ENCODE results near the gene GAN. TPM values are rescaled to one million over a fixed set of nuclear protein-coding genes. Genes with fewer than 3 reads are reported as not detected.

The GAN gene
- total and polyA plus RNA-seq, 10 donors, result 0.54 to 10.3 (median 6.1) TPM

DNA sequence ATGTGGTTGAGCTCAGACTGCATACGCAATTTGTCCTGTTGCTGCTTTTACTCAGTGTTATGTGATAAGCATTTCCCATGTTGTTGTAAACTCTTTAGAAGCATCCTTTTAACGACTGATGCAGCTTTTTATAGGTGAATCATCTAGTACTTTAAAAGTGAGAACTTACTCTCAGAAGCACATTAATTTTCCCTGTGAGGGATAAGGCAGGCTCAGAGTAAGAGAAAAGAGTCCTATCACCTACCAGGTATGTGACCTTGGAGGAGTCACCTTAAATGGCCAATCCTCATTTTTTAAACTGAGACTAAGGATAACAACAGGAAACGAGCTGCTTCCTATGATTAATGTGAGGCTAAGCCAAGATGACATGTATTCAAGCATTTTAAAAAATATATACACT lies 34.4 kb upstream of the GAN start:
- H3K4me1 ChIP-seq, result no peaks in the 10 kb centered on the region
- intact Hi-C loops (cut with DNase I; ENCODE audit: low total_unique reads), result no loop called here
- no peak for DNase-seq
- H3K9me3 ChIP-seq, result no peaks in the 10 kb centered on the region
- no peak overlapping the region for H3K4me3 ChIP-seq
- 24 to 40% (median 35%) methylated on average over 3 of the region's 3 CpGs for WGBS, 5 donors
- H3K27ac ChIP-seq, result no peak overlapping the region
- TF ChIP-seq, protein P1, sequence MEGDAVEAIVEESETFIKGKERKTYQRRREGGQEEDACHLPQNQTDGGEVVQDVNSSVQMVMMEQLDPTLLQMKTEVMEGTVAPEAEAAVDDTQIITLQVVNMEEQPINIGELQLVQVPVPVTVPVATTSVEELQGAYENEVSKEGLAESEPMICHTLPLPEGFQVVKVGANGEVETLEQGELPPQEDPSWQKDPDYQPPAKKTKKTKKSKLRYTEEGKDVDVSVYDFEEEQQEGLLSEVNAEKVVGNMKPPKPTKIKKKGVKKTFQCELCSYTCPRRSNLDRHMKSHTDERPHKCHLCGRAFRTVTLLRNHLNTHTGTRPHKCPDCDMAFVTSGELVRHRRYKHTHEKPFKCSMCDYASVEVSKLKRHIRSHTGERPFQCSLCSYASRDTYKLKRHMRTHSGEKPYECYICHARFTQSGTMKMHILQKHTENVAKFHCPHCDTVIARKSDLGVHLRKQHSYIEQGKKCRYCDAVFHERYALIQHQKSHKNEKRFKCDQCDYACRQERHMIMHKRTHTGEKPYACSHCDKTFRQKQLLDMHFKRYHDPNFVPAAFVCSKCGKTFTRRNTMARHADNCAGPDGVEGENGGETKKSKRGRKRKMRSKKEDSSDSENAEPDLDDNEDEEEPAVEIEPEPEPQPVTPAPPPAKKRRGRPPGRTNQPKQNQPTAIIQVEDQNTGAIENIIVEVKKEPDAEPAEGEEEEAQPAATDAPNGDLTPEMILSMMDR (IDR thresholded peaks at IDR 0.05 in 8 of 11, conservative IDR thresholded peaks at IDR 0.05 in 3 of 11), result no peak
- no peak for TF ChIP-seq POLR2A (IDR thresholded peaks at IDR 0.05)
- no peak for TF ChIP-seq POLR2AphosphoS5 (IDR thresholded peaks at IDR 0.05)
- H3K36me3 ChIP-seq, result no peaks in the 10 kb centered on the region
- H3K27me3 ChIP-seq (replicated peaks in 1 of 7), result no peaks in the 10 kb centered on the region

DNA sequence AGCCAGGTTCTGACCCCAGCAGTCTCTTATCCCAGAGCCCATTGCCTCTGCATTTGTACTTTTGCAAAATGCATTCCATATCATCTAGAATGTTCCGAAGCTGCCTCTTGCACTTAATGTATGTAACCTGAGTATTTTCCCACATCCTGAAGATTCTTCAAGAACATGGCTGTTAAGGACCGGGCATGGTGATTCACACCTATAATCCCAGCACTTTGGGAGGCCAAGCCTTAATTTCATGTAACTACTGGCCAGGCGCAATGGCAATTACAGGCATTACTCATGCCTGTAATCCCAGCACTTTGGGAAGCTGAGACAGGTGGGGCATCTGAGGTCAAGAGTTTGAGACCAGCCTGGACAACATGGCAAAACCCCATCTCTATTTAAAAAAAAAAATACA lies 31.7 kb upstream of the GAN start:
- TF ChIP-seq, protein P1 (IDR thresholded peaks at IDR 0.05 in 8 of 11, conservative IDR thresholded peaks at IDR 0.05 in 3 of 11), result no peak
- TF ChIP-seq POLR2A (IDR thresholded peaks at IDR 0.05) (no peak), POLR2AphosphoS5 (IDR thresholded peaks at IDR 0.05) (no peak)
- Histone ChIP-seq H3K27ac (no peak overlapping the region), H3K4me1 (no peaks in the 10 kb centered on the region), H3K9me3 (no peaks in the 10 kb centered on the region), H3K27me3 (replicated peaks in 1 of 7) (no peaks in the 10 kb centered on the region), H3K4me3 (no peak overlapping the region), H3K36me3 (no peaks in the 10 kb centered on the region)
- intact Hi-C loops (cut with DNase I; ENCODE audit: low total_unique reads), result no loop called here
- WGBS, 5 donors, result 92 to 98% (median 96%) methylated on average over 3 of the region's 3 CpGs
- no peak for DNase-seq

DNA sequence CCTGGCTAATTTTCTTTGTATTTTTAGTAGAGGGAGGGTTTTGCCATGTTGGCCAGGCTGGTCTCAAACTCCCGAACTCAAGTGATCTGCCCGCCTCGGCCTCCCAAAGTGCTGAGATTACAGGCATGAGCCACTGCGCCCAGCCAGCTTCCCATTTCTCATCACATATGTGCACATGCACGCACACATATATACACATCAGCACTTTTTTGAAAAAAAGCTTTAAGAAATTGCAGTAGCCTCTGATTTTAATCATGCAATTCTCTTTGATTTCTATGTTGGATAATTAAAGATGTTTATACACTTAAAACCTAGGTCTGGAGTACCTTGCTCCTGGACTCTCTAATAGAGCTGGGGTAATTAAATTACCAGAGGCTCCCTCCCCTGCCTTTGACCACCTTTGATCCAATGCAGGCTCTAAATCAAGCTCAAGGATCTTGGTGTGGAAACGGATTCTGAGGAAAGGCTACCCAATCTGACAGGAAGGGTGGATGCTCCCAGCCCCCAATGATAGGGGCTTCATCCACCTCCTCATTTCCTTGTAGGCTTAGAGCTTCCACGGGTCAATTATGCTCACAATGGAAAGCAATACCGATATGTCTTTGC lies 29.7 kb upstream of the GAN start:
- 78 to 83% (median 79%) methylated on average over 8 of the region's 8 CpGs for WGBS, 5 donors
- Histone ChIP-seq H3K27ac (no peak overlapping the region), H3K4me1 (no peaks in the 10 kb centered on the region), H3K27me3 (replicated peaks in 1 of 7) (no peaks in the 10 kb centered on the region), H3K36me3 (no peaks in the 10 kb centered on the region), H3K9me3 (no peaks in the 10 kb centered on the region), H3K4me3 (no peak overlapping the region)
- DNase-seq, result no peak
- intact Hi-C loops (cut with DNase I; ENCODE audit: low total_unique reads), result no loop called here
- TF ChIP-seq POLR2AphosphoS5 (IDR thresholded peaks at IDR 0.05) (no peak), POLR2A (IDR thresholded peaks at IDR 0.05) (no peak)
- TF ChIP-seq, protein P1 (IDR thresholded peaks at IDR 0.05 in 8 of 11, conservative IDR thresholded peaks at IDR 0.05 in 3 of 11), result no peak

DNA sequence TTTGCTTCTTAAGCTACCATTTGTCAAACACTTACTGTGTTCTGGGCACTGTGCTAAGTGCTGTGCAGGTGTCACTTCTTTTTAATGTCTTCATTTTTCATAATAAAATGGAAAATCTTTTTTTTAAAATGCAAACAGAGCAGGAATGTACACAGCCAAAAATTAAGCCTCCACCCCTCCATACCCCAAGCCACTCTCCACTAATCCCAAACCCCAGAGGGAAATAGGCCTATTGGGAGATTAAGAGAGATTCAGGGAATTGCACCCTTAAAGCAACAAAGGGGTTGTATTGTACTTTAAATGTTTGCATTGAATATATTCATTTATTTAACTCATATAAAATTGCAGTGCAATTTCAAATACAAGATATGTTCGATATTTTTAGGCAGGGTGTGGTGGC lies 28.6 kb upstream of the GAN start:
- no peak for TF ChIP-seq POLR2A (IDR thresholded peaks at IDR 0.05)
- TF ChIP-seq POLR2AphosphoS5 (IDR thresholded peaks at IDR 0.05), result no peak
- TF ChIP-seq, protein P1 (IDR thresholded peaks at IDR 0.05 in 8 of 11, conservative IDR thresholded peaks at IDR 0.05 in 3 of 11), result no peak
- no peaks in the 10 kb centered on the region for H3K36me3 ChIP-seq
- no peak overlapping the region for H3K4me3 ChIP-seq
- WGBS, 5 donors, result 93 to 97% (median 94%) methylated on average over 1 of the region's 1 CpG
- intact Hi-C loops (cut with DNase I; ENCODE audit: low total_unique reads), result no loop called here
- H3K9me3 ChIP-seq, result no peaks in the 10 kb centered on the region
- H3K27ac ChIP-seq, result no peak overlapping the region
- H3K4me1 ChIP-seq, result no peaks in the 10 kb centered on the region
- no peak for DNase-seq
- peaks cover 0 to under 1% (median 0%) of the 10 kb centered on the region in 7 donors for H3K27me3 ChIP-seq (replicated peaks in 1 of 7)

All from spleen (tissue), 11 donors.